HG03039 (cell line): ENCODE measurements around the gene LCP2.
"Not testable (repeated sequence)": the region's sequence is repeated elsewhere in the genome, so short reads cannot be mapped to it uniquely, and the experiment has no call there.

Experiments used
- ATAC-seq: cut with Tn5 transposase; IDR thresholded peaks from one replicate; pipeline ENCODE4 v1.9.1; 2021; ENCODE audit warnings: mild to moderate bottlenecking, moderate library complexity; ENCODE audit not compliant: unreplicated experiment

The LCP2 gene

GRCh38 chr5:170250810-170251317, 46.7 kb downstream of the LCP2 start:
- no peak for ATAC-seq

DNA sequence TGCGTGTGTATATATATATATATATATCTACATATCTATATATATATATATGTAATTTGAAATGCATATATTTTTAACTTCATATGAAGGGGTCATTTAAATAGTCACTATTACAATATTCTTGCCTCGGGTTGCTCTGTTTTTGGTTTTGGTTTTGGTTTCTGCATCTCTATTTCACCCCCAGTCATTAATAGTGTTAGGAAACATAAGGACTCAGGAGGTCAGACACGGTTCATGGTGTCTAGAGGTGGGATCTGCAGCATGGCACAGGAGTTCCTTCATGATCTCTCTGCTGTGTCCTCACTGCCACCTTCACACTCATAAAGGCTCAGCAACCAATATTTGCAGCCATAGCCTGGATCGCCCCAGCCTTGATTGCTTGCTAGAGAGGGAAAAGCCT, 48.2 kb downstream of the LCP2 start:
- ATAC-seq = no peak

GRCh38 chr5:170248931-170249227, 48.7 kb downstream of the LCP2 start:
- ATAC-seq = not testable (repeated sequence)

DNA sequence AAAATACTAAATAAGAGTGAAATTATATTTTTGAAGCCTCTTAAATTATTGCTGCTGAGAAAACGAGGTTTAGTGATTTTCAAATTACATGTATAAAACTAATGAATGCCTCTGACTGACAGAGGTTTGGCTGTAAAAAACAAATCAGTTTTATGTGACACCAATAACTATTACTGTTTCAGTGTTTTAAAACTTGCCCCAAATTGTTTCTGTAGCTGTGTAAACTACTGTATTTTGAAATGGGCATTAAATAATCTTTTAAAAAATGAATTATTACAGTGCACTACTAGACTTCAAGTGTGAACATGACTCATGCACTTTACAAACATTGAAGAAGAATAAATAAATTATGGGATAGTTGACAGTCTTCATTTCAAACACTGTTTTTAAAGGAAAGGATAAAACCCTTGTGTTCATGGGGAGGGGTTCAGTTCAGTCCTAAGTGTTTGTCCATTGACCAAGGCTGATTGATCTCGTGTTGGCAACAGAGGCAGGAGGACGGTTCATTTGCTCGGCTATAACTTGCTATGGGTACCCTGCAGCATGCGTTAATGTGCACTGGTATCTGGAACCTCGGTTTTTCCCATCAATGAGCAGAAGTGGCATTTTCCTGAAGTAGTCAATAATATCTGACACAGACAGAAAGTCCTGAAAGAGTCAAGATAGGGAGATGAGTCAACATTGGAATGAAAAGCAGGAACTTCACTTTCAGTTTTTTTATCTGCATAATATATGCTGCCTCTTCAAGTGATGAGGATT, 49.2 kb downstream of the LCP2 start:
- no peak for ATAC-seq

DNA sequence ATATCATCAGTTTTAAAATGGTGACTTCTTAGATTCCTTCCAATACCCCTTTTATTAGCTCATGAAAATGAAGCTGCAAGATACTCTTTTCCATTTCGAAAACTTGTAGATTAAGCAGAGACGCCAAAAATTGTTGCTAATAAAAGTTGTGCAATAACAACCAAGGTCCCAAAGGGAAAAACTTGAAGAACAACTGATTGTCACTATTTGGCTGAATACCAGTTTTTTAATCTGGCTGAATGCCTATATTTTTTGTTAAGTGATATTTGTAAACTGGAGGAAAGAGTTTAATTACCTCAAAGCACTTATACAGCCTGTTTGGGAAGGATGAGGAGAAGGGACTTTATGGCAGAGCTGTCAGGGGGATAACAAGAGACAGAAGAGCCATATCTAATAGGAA, 50.2 kb downstream of the LCP2 start:
- ATAC-seq = no peak

DNA sequence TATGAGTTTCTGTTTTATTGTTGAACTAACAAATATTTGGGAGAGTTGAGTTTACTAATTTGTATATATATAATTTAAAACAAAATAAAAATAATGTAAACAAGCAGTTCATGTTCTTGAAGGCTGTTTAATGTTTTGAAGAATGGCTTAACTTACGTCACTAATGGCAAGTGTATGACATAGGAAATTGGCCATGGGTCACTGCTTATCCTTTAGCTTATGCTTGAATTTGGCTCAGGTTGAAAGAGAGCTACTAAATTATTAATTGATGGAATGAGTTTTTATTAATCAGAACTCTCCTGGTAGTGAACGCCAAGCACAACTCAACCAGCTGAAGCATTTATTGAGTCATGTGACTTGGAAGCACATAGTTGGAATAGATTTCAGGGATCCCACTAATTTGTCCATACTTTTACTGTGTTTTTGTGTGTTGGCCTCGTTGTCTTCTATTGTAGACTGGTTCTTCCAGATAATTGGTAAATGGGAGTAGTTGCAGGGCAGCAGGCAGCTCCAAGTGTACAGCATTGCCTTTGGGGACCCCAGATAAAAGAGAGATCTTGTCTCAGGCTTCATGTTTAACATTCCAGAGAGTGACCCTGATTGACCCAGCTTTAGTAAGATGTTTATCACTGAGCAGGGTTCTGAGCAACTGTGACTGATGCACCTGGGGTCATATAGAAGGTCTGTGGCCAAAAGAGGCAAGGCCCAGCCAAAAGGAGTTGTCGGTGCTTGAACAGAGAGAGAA, 51.3 kb downstream of the LCP2 start:
- no peak for ATAC-seq

- ATAC-seq = not testable (repeated sequence)
These were observed 52.1 kb downstream of the LCP2 start for GRCh38 chr5:170245436-170245835.

DNA sequence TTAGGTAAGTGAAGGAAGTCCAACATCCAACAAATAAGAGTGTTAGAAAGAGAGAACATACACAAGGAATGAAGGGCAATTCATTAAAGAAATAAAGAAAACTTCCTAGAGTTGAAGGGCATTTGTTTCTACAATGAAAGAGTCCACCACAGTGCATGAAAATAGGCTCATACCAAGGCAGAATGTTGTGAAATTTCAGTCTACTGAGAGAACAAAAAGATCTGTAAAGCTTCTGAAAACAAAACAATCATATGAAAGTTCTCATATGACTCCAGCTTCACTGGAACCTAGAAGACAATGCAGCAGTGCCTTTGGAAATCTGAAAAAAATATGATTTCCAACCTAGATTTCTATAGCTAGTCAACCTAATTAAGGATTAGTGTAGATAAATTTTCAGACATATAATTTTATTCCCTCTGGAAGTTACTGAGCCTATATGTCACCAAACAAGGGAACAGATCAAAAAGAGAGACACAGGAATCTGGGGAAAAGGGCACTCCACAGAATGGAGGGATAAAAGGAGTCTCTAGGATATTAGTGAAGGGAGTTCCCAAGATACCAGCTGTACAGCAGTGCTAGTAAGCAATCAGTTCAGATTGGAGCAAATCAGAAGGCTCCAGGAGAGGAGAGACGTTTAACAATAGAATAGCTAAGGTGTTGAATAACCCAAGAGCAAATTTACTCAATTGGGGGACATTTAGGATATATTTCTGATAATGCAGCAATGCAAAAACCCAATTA, 59.0 kb downstream of the LCP2 start:
- ATAC-seq = no peak

DNA sequence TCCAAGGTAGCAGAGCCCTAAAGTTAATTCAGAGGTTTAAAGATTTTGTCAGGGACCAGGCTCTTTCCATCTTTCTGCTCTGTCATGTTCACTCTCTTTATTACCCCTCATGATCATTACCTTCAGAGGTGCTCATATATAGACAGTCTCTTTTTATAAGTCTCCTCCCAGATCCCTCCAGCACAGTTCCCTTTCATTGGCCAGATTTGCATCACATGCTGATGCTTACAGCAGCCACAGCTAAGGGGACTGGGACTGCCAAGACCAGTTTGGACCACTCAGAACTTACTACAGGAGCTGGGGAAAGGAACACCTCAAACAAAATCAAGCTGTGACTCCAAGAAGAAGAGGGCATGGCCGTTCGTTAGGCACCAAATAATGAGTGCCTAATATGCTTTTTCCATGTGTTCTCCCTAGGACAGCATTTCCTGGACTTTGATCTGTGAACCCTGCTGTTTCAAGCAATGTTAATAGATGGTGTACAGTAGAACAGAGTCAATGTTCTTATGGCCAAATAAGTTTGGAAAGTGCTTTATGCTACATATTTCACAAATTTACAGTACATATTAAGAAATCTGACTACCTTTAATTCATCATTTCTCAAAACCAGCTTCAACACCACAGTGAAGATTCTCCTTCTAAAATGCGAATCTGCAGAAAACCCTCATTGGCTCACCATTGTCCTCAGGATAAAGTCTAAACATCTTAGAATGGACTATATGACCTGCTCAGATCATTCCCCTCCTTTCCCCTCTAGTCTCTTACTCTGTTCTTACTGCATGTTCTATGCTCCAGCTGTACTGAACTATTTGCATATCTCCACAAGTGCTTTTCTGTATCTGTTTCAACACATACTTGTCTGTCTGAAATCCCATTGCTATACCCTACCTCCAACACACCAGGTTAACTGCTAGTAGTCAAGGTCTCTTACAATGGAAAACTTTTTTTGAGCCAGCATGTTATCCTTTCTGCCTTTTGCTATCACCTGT, 61.4 kb downstream of the LCP2 start:
- peak; percentile 71 for ATAC-seq

- ATAC-seq = no peak
These were observed 64.2 kb downstream of the LCP2 start for GRCh38 chr5:170233358-170233892.

GRCh38 chr5:170232786-170233185, 64.8 kb downstream of the LCP2 start, which contains the start of gene C5orf58:
Gene C5orf58 (plus strand): TSS chr5:170232985. CDS start chr5:170234977, 1,992 bp downstream.
- ATAC-seq = no peak

- ATAC-seq = no peak
These were observed 68.7 kb downstream of the LCP2 start for GRCh38 chr5:170228762-170229435.

DNA sequence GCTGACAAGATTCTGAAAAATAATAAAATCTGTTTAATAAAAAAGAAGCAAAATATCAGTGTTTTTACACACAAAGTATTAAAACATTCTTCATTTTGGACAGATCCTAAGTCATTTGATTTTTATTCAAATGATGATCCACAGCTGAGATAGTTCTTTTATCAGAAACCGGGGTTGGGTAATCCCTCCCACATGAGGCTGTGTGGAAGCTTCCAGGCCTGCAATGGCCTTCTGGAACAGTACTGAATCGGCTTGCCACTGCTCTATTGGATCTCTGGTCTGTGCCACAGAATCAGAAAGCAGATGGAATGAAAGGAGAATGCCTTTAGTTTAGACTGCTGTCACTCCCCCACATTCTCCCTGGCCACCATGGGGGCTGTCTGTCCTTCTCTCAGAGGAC, 70.9 kb downstream of the LCP2 start:
- no peak for ATAC-seq

DNA sequence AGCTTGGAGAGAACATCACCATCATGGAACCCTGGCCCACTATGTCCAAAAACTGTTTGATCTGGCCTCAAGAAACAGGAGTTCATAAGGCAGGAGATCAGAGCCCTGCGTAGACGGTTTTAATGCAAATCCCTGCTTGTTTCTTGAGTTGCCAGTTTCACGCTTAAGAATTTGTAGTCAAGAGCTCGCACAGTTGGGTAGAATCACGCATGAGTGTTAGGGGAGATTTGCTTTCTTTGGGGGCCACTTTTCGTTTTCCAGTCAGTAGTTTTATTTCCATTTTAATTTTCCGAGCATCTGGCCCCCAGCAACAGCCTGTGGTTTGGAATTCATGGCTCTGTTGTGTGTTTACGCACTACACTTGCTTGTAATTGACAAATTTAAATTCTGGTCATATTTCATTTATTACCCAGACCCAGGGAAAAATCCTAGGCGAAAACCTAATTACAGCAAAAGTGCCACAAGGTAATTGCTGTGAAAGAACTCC, 71.4 kb downstream of the LCP2 start:
- ATAC-seq = no peak

DNA sequence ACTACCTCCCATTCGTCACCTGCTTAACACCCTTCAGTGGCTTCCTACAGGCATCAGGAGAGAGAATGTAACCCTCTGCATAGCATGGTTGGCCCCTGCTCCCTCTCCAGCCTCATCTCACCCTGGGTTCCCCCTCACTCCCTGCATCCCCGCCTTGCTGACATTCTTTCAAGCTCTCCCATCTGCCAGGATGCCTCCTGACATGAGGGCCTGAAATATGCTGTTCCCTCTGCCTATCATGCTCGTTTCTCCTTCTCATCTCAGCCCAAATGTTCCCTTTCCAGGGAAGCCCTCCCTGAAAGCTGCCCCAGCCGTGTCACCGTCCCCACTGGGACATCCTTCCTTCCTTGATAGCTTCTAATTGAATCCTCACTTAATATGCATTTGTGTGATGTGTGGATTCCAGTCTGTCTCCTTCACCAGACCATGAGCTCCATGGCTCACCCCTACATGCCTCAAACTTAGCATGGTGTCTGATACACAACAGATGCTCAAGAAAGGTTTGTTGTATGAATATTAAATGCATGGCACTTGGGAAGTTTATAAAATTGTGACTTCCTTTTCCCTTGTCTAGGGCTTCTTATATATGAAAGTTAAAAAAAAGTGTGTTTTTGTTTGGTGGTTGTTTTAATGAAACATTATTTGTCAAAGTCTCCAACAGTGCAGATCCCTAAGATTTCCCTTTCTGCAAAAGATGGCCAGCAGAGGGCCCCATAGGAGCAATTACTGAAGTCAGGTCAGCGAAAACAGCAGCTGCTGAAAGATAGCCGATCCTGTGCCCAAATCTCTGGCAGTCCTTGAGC, 72.0 kb downstream of the LCP2 start:
- no peak for ATAC-seq

DNA sequence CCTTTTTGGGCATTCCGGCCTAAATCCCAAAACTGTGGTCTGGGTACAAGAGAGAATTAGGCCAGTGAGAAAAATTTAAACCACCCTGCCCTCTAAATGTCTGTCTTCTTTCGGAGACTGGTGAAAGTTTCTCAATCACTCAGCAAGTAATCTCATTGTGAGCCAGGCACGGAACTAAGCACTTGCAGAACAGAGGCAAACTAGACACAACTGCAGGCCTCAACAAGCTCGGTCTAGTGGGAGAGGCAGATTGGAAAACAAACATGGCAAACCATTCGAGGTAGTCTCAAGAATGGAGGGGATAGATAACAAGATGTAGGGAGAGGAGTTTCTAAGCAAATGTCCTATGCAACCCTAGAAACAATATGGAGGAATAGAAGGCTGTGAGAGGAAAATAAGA, 73.7 kb downstream of the LCP2 start:
- ATAC-seq = no peak

GRCh38 chr5:170223360-170223759, 74.2 kb downstream of the LCP2 start:
- no peak for ATAC-seq

DNA sequence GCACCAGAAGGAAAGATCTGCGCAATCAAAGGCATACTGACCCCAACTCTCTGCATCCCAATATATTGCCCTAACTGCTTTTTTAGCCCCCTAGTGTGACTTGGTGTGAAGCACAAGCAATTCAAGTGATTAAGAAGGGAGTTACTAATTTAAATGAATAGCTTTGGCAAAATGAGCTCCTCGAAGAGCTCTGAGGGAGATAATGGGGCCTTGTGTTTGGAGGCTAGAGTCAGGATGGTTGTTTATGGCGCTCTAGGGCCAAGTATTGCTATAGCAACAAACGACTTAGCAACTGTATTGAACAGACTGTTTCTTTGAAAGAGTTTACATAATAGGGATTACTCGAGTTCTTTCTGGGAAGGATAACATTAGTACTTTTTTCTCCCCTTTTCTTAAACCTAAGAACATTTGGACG, 76.2 kb downstream of the LCP2 start:
- ATAC-seq = no peak

DNA sequence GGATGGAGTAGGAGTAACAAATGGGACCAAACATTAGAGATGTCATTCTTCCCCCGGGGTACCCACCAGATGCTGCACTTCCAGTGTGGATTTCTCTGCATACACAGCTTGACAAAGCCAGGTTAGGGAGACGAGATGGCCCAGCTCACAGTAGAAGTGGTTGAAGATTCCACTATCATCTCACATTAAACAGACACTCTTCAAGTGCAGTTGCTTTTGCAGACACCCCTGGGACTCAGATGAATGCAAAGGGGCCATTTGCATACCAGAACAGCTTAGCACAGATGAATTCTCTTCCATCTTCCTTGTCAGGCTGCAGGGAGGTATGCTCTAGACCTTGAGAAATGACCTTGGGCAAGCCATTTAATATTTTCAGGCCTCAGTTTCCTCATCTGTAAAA, 77.4 kb downstream of the LCP2 start:
- ATAC-seq = no peak
